GM10847 (cell line): ENCODE measurements around the gene RCE1.

Experiments used
- POLR2A ChIP-seq: IDR thresholded peaks from 2 replicates; pipeline ENCODE4 v1.6.1; 2011; ENCODE audit not compliant: insufficient read length; ENCODE audit errors: extremely low read depth

Gene RCE1

GRCh38 chr11:66883016-66883965 lies 40.0 kb downstream of the RCE1 start:
- no peak for TF ChIP-seq POLR2A

- no peak for TF ChIP-seq POLR2A
These were observed 41.2 kb downstream of the RCE1 start for GRCh38 chr11:66884443-66884842.

DNA sequence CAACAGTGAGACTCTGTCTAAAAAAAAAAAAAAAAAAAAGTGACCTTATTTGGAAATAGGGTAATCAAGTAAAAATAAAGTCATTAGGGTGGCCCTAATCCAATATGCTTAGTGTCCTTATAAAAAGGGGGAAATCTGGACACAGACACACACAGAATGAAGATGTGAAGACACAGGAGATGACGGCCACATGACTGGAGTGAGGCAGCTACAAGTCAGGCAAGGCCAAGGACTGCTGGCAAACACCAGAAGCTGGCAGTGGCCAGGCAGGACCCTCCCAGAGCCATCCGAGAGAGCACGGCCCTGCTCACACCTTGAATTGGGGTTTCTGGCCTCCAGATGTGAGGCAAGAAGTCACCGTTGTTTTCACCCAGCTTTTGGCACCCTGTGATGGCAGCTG lies 42.2 kb downstream of the RCE1 start:
- TF ChIP-seq POLR2A, result no peak

- TF ChIP-seq POLR2A, result no peak
These were observed 42.8 kb downstream of the RCE1 start for GRCh38 chr11:66885950-66886440.

DNA sequence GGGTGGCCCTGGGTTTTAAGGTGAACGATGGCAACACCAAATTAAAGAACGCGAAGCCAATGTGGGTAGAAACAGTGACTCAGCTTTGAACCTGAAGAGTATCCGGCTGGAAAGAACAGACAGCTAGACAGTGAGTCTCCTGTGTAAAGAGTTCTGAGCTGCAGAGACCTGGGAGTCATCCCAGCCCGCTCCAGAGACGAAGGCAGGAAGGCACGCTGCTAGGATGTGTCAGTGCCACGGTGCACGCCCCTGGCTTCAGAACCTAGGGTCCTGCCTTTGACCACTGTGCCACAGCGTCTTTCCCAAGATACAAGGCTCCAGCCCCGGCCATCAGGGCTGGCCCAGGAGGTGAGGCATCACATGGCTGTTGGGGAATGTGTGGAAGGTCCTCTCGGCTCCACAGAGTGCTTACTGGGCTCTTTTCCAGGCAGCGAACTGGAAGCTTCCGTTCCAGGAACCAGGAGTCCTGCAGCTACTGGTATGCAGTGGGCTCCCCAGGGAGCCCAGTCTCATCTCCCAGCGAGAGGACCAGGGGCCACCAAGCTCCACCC lies 43.5 kb downstream of the RCE1 start:
- TF ChIP-seq POLR2A, result no peak

GRCh38 chr11:66887526-66887925 lies 44.3 kb downstream of the RCE1 start:
- TF ChIP-seq POLR2A, result no peak

GRCh38 chr11:66888282-66888681 lies 45.0 kb downstream of the RCE1 start:
- no peak for TF ChIP-seq POLR2A

DNA sequence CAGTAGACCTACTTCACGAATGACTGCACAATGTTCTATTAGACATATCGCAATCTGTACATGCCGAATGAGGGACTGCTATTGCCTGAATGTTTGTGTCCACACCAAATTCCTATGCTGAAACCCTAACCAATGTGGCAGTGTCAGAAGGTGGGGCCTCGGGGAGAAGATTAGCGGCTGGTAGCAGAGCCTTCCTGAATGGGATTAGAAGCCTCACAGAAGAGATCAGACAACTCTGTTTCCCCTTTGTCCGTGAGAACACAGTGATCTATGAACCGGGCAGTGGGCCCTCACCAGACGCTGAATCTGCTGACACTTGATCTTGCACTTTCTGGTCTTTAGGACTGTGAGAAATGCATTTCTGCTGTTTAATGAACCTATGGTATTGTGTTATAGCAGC lies 46.7 kb downstream of the RCE1 start:
- no peak for TF ChIP-seq POLR2A

DNA sequence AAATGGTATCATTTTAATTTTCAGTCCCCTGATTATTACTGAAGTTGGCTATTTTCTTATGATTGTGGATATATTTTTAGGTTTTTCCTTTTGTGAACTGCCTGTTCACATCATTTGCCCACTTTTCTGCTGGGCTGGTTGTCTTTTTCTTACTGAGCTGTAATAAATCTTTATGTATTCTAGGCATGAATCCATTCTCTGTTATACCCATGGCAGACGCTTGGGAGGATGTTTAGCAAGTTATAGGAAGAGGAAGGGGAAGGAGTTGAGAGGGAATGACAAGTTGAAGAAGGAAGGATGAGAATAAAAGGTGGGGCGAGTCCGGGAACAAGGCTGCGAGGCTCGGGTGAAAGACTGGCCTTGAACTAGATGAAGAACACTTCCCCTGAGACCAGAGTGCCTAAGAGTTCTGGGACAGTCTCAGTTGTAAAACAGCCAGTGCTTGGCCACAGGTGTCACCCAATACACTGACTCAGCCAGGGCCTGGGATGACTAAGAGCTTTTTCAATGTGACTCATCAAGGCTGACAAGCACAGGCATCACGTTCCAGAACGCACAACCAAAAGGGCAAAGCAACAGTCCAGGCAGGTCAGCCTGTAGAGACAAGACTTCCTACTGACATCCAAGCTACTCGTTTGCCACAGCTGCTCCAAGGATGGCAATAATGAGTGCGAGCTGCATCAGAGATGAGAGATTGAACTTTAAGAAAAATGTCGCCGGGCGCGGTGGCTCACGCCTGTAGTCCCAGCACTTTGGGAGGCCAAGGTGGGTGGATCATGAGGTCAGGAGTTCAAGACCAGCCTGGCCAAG lies 48.8 kb downstream of the RCE1 start:
- TF ChIP-seq POLR2A, result no peak

GRCh38 chr11:66892911-66893310 lies 49.7 kb downstream of the RCE1 start:
- no peak for TF ChIP-seq POLR2A

- no peak for TF ChIP-seq POLR2A
These were observed 50.9 kb downstream of the RCE1 start for GRCh38 chr11:66894141-66894540.
